ENCODE results near the gene SLC8A3. TPM values are rescaled to one million over a fixed set of nuclear protein-coding genes. Genes with fewer than 3 reads are reported as not detected.

Gene SLC8A3
- total RNA-seq, 2 experiments from 2014 or later: 0.08 to 0.13 TPM

DNA sequence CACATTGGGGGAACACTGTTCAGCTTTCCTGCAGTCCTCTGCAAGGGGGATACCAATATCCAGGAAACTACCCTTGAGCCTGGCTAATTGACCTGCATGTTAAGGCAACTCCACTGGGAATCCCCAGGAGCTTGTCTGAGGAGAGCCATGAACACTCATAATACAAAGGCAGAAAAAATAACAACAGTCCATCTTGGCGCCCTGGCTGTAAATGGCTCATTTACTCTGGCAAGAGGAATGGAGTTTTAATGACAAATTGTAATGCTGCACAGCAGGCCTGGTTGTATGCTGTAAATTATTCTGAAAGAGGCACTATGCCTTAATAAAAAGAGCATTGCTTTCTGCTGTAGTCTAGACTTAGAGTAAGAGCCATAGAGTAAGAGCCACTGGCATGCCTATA lies 58.3 kb downstream of the SLC8A3 start:
- ChIA-PET POLR2A (interaction anchor here (0.6 kb wide), 1 partner anchor 352 kb away, joined by 3 read pairs; no protein-coding TSS in a partner anchor), CTCF (no interaction called here)
- Mint-ChIP-seq H3K36me3 (ENCODE audit: low read depth) (no peaks in the 10 kb centered on the region), H3K4me1 (no peaks in the 10 kb centered on the region), H3K9me3 (no peaks in the 10 kb centered on the region), H3K27ac (no peak overlapping the region), H3K27me3 (peaks cover 23% of the 10 kb centered on the region), H3K4me3 (no peak overlapping the region)
- no peak for DNase-seq

DNA sequence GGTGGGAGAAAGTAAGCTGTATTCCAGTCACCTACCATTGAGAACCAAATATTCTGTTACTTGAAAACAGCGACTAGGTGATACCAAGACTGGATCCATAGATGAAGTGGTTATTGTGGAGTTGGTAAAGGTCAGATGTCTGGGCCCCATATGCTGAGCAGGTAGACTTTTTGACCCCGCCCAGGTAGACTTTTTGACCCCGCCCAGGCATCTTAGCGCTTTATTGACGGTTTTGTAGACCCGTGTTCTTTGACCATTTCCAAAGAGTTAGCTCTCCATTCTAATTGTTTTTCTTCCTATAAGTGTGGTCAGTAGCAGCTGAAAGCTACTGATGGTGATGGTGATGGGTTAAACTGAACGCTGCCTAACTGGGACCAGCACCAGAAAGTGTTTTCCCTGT lies 61.6 kb downstream of the SLC8A3 start:
- ChIA-PET POLR2A (no interaction called here), CTCF (no interaction called here)
- Mint-ChIP-seq H3K36me3 (ENCODE audit: low read depth) (no peaks in the 10 kb centered on the region), H3K27me3 (peaks cover 20% of the 10 kb centered on the region), H3K4me3 (no peak overlapping the region), H3K27ac (no peak overlapping the region), H3K4me1 (no peaks in the 10 kb centered on the region), H3K9me3 (no peaks in the 10 kb centered on the region)
- DNase-seq: no peak

DNA sequence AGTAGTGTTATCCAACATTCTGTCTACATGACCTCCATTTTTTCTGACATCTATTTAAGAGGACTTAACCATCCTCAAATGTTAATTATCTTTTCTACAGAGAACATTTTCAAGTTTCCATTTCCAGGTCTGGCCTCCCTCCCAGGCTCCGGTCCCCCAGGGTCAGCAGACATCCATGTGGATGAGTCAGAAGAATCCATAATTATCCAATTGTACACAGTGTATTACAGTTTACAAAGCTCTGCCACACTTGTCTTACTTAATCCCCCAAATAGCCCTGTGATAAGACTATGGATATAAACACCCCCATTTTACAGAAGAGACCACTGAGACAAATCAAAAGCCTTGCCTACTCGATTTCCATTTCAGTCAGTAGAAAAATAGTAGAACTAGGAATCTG lies 65.0 kb downstream of the SLC8A3 start:
- Mint-ChIP-seq H3K4me1 (no peaks in the 10 kb centered on the region), H3K36me3 (ENCODE audit: low read depth) (no peaks in the 10 kb centered on the region), H3K27me3 (peaks cover 6% of the 10 kb centered on the region), H3K9me3 (no peaks in the 10 kb centered on the region), H3K4me3 (no peak overlapping the region), H3K27ac (no peak overlapping the region)
- ChIA-PET POLR2A (no interaction called here), CTCF (no interaction called here)
- no peak for DNase-seq

DNA sequence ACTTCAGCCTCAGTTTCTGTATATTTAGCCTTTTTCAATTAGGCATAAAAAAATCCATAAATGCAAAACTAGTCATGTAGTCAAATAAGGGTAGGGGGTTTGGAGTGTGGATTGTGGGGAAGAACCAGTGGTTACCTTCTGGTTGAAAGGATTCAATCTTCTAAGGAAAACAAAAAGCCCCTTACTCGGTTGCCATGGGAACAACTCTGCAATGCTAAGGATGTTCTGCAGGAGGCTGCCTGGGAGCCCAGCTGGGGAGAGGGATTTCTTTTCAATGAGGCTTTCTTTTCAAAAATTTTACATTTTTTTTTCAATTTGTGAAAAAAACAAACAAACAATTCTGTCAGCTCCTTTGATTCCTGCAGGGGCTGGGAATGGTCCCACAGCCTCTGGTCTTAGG lies 67.2 kb downstream of the SLC8A3 start:
- Mint-ChIP-seq H3K4me1 (no peaks in the 10 kb centered on the region), H3K27me3 (peaks cover 10% of the 10 kb centered on the region), H3K27ac (no peak overlapping the region), H3K4me3 (no peak overlapping the region), H3K36me3 (ENCODE audit: low read depth) (no peaks in the 10 kb centered on the region), H3K9me3 (no peaks in the 10 kb centered on the region)
- ChIA-PET CTCF (no interaction called here), POLR2A (no interaction called here)
- DNase-seq: no peak

DNA sequence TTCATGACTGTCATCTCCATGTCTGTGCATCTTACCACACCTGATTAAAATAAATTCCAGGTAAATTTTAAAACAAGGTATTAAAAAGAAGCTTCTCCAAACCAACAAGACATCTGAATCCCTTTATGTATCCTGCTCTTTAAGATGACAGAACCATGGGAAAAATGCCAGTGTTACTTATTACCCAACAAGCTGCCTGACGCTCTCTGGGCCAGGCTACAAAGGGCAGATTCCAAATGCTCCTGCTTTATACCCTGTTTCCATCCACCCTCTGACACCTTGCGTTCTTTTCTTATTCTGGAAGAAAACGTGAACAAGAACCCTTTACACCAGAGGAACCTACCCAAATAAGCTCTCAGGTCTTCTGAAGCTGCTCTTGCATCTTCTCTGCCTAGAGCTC lies 70.7 kb downstream of the SLC8A3 start:
- H3K27ac Mint-ChIP-seq: no peak overlapping the region
- H3K4me1 Mint-ChIP-seq: no peaks in the 10 kb centered on the region
- peaks cover 6% of the 10 kb centered on the region for H3K27me3 Mint-ChIP-seq
- POLR2A ChIA-PET: no interaction called here
- H3K4me3 Mint-ChIP-seq: no peak overlapping the region
- H3K36me3 Mint-ChIP-seq (ENCODE audit: low read depth): no peaks in the 10 kb centered on the region
- no peak for DNase-seq
- CTCF ChIA-PET: no interaction called here
- H3K9me3 Mint-ChIP-seq: no peaks in the 10 kb centered on the region

DNA sequence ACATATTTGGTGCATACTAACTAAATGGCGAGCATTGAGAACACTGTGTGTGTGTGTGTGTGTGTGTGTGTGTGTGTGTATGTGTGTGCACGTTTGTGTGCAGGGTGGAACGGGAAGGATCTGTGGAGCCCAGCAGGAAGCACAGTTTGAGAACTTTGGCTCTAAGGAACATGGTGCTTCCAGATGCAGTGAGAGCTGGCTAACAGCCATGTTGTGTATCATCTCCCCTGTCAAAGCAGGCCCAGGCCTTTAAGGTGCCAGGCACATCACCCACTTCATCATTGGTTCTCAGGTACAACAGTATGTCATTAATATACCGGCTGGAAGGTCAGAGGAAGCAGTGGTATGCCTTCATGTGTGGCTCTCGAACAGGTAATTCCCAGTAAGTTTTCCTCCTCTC lies 72.5 kb downstream of the SLC8A3 start:
- Mint-ChIP-seq H3K36me3 (ENCODE audit: low read depth) (no peaks in the 10 kb centered on the region), H3K27me3 (peaks cover 10% of the 10 kb centered on the region), H3K4me1 (no peaks in the 10 kb centered on the region), H3K9me3 (no peaks in the 10 kb centered on the region), H3K27ac (no peak overlapping the region), H3K4me3 (no peak overlapping the region)
- CTCF ChIA-PET: no interaction called here
- DNase-seq: no peak
- POLR2A ChIA-PET: no interaction called here

DNA sequence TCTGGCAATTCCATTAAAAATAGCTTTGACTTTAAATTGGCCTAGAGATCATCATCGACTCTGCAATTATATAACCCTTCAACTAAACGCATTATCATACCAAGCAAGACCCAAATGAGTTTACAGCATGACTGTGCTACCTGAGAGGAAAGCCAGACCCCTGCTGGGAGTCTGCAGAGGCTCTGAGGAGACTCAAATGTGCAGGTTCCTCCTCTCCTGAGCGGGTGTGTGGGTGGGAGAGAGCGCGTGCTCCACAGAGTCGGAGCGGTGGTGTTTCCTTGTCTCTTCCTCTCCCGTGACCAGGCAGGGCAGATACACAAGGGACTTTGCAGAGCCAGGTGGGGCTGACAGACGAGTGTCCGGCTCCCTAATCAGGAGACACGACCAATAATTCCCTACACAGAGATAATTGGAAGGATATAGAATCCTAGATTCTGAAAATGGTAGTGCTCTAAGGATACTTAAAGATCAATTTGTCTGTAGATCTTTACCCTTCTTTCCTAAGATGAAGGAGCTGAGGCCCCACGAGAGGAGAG lies 74.1 kb downstream of the SLC8A3 start:
- Mint-ChIP-seq H3K4me1 (no peaks in the 10 kb centered on the region), H3K9me3 (no peaks in the 10 kb centered on the region), H3K4me3 (no peak overlapping the region), H3K27me3 (peaks cover 12% of the 10 kb centered on the region), H3K27ac (no peak overlapping the region), H3K36me3 (ENCODE audit: low read depth) (no peaks in the 10 kb centered on the region)
- CTCF ChIA-PET: no interaction called here
- POLR2A ChIA-PET: no interaction called here
- DNase-seq: no peak

DNA sequence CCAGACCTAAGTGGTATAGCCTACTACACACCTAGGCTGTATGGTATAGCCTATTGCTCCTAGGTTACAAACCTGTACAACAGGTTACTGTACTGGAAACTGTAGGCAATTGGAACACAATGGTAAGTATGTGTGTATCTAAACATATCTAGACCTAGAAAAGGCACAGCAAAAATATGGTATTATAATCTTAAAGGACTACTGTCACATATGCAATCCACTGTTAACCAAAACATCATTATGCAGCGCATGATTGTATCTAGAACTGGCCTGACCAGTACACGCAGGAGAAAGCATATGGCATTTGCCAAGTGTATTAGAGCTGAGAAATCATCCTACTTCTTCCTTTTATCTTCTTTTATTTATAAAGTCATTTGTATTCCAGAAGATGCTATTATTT lies 75.5 kb downstream of the SLC8A3 start:
- Mint-ChIP-seq H3K4me1 (no peaks in the 10 kb centered on the region), H3K4me3 (no peak overlapping the region), H3K36me3 (ENCODE audit: low read depth) (no peaks in the 10 kb centered on the region), H3K9me3 (no peaks in the 10 kb centered on the region), H3K27ac (no peak overlapping the region), H3K27me3 (peaks cover 17% of the 10 kb centered on the region)
- ChIA-PET POLR2A (no interaction called here), CTCF (no interaction called here)
- DNase-seq: no peak

DNA sequence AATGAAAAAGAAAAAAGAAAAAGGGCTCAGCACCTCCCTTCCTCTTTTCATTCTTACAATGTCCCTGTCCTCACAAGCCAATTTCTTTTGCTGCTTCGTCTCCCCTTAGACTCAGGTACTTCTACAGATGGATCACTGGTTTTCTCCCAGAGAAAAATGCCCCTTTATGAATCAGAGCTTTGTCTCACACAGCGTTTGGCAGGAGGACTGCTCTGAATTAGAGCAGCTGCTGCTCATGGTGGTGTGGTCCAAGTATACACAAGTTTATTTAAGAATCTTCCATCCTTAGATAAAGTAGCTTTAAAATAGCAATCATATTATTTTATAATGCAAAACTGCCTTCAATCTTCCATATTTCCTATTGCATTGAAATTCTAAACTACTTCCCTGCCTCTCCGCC lies 80.3 kb downstream of the SLC8A3 start:
- DNase-seq: no peak
- ChIA-PET POLR2A (no interaction called here), CTCF (no interaction called here)

DNA sequence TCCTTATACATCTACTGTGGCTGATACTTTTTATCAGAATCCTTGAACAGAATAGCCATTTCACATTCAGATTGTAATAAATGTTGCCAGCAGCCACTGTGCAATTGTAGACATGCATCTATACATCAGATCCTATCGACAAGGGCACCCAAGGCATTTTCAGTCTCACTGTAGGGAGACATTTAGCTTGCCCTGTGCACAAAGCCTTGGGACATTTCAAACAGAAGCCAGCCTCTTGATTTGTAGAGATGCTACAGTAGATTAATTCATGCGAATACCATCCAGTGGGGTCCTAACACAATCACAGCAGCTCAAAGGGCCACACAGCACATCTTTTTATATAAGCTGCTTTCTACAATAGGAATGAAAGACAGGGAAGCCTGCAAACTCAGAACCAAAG lies 81.4 kb downstream of the SLC8A3 start:
- Mint-ChIP-seq H3K4me3 (no peak overlapping the region), H3K27ac (no peak overlapping the region), H3K36me3 (ENCODE audit: low read depth) (no peaks in the 10 kb centered on the region), H3K4me1 (no peaks in the 10 kb centered on the region), H3K27me3 (peaks cover 22% of the 10 kb centered on the region), H3K9me3 (no peaks in the 10 kb centered on the region)
- CTCF ChIA-PET: no interaction called here
- POLR2A ChIA-PET: no interaction called here
- no peak for DNase-seq

More for the DNA sequence above, 80.3 kb downstream of the SLC8A3 start:
- peaks cover 20% of the 10 kb centered on the region for H3K27me3 Mint-ChIP-seq
- no peak overlapping the region for H3K27ac Mint-ChIP-seq
- H3K9me3 Mint-ChIP-seq: no peaks in the 10 kb centered on the region
- no peaks in the 10 kb centered on the region for H3K36me3 Mint-ChIP-seq (ENCODE audit: low read depth)
- H3K4me3 Mint-ChIP-seq: no peak overlapping the region
- no peaks in the 10 kb centered on the region for H3K4me1 Mint-ChIP-seq

DNA sequence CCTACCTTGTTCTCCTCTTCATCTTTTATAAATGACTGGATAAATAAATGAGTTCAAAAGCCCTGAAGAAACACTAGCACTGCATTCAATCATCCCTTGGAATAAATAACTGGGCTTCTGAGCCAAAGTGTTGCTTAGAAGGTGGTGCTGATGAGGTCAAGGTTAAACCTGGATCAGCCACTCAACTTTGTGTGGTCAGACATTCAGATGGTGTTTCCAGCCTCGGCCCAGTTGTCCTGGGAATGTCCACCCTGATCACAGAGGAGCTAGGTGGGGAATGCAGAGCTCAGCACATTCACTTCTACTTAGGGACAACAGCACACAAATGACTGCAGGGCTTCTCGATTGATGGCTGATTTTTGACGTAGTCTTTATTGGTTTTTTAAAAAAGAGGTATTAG lies 88.7 kb downstream of the SLC8A3 start:
- no peaks in the 10 kb centered on the region for H3K36me3 Mint-ChIP-seq (ENCODE audit: low read depth)
- H3K9me3 Mint-ChIP-seq: no peaks in the 10 kb centered on the region
- DNase-seq: no peak
- peaks cover 39% of the 10 kb centered on the region for H3K27me3 Mint-ChIP-seq
- no peak overlapping the region for H3K27ac Mint-ChIP-seq
- no peaks in the 10 kb centered on the region for H3K4me1 Mint-ChIP-seq
- H3K4me3 Mint-ChIP-seq: no peak overlapping the region
- ChIA-PET POLR2A (no interaction called here), CTCF (no interaction called here)

DNA sequence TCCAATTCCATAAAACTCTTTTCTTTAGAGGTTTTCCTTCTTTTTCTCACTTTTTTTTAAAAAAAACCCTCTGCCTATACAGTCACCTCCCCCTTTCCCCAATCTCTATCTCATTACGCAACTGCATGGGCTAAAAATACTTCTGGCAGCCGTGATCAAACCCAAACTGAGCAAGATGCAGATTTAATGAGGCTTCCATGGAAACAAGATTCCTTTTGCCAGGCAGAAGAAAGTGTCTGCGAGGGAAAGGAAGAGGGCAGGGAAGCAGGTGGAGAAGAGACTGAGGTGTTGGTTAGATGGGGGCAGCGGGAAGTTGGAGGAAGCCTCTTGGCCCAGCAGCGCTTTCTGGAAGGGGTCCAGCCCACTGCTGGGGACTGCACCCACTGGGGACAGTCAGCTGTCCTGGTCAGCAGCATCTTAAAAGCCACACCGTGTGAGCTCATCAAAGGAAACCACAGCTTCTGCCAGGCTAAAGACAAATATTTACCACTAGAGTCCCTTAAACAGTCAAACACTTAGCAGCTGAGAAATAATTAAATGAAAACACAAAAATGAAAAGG lies 90.4 kb downstream of the SLC8A3 start:
- no peak overlapping the region for H3K4me3 Mint-ChIP-seq
- CTCF ChIA-PET: interaction anchor here (1.0 kb wide), 1 partner anchor 26 kb away, joined by 3 read pairs; no protein-coding TSS in a partner anchor
- no peaks in the 10 kb centered on the region for H3K9me3 Mint-ChIP-seq
- DNase-seq: no peak
- H3K27me3 Mint-ChIP-seq: peaks cover 37% of the 10 kb centered on the region
- H3K36me3 Mint-ChIP-seq (ENCODE audit: low read depth): no peaks in the 10 kb centered on the region
- H3K27ac Mint-ChIP-seq: no peak overlapping the region
- no peaks in the 10 kb centered on the region for H3K4me1 Mint-ChIP-seq
- POLR2A ChIA-PET: no interaction called here

DNA sequence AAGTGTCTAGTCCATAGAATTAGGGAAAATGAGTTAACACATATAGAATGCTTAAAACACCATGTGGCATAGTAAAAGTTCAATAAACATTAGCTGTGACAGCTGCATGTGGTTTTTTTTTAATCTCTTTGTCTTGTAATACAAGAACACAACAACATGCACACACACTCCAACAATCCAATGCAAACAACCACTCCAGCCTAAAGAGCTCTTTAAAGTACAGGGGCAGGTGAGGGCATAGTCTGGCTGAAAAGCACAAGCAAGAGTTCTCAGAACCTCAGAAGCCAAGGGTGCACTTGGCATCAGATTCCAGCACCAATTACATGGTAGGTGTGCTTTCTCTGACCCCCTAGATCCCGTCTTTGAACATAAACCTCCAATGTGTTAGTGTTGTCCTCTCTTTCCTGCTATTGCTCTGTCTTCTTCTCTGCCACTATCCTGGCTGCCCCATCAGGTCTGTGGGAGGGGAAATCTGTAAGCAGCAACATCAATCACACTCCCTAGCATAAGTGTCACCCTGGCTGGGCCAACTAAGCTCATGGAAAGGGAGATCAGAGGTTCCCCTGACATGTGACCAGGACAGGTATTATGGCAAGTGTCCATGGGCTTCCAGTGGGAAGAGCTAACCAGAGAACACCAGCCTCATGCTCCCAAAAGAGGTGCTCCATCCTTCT lies 91.0 kb downstream of the SLC8A3 start:
- Mint-ChIP-seq H3K4me1 (no peaks in the 10 kb centered on the region), H3K9me3 (no peaks in the 10 kb centered on the region)

DNA sequence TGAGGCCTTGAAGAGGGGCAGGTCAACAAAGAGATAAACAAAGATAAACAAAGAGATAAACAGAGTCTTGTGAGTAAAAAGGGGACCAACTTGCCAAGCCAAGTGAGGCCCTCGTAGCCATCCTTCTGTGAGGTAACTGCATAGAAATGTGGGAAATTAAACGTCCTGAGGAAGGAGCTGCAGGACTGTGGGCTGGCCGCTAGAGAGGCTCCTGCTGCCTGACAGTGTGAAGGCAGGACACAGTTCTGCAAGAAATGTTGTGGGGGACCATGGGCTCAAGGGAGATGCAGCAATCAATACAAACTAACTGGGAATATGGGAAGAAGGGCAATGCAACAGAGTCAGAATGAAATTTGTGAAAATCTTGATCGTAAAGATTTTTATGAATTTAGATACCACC lies 91.9 kb downstream of the SLC8A3 start:
- Mint-ChIP-seq H3K4me1 (no peaks in the 10 kb centered on the region), H3K4me3 (no peak overlapping the region), H3K36me3 (ENCODE audit: low read depth) (no peaks in the 10 kb centered on the region), H3K27me3 (peaks cover 37% of the 10 kb centered on the region), H3K27ac (no peak overlapping the region), H3K9me3 (no peaks in the 10 kb centered on the region)
- ChIA-PET POLR2A (no interaction called here), CTCF (no interaction called here)
- DNase-seq: no peak

More for the DNA sequence above, 91.0 kb downstream of the SLC8A3 start:
- Mint-ChIP-seq H3K27ac (no peak overlapping the region), H3K36me3 (ENCODE audit: low read depth) (no peaks in the 10 kb centered on the region), H3K27me3 (peaks cover 37% of the 10 kb centered on the region), H3K4me3 (no peak overlapping the region)
- ChIA-PET POLR2A (no interaction called here), CTCF (no interaction called here)
- DNase-seq: no peak

Measured in activated CD4-positive, alpha-beta memory T cell treated with anti-CD3 and anti-CD28 coated beads, Interleukin-2, amount 10 ng/mL, durations not matched to agents 7 days and 5 days (primary cell).